Esophagus squamous epithelium (tissue), 5 donors: ENCODE data around the gene CROCC. TPM values are rescaled to one million over a fixed set of nuclear protein-coding genes. Genes with fewer than 3 reads are reported as not detected.

ENCODE experiments used
- DNase-seq: peaks from one replicate; lab custom pipeline; 2025; lab: John Stamatoyannopoulos, UW
- H3K27ac ChIP-seq, 4 donors: fragments of 200-600 bp; sonication (generic); one replicate each; pipeline ENCODE4 v1.5.1; 2016 to 2019; ENCODE audit warnings: mild to moderate bottlenecking in 1 of 4
- H3K27me3 ChIP-seq, 4 donors: fragments of 200-600 bp; sonication (generic); 1 replicate in 3 of 4; 2 replicates in 1 of 4; pipeline versions ENCODE4 v1.5.1 to v1.6.0; 2017 to 2021; ENCODE audit warnings: antibody characterized with exemption in 1 of 4
- H3K36me3 ChIP-seq, 3 donors: fragments of 200-600 bp; sonication (generic); one replicate each; pipeline ENCODE4 v1.5.1; 2016 to 2019
- H3K4me1 ChIP-seq, 3 donors: fragments of 200-600 bp; sonication (generic); one replicate each; pipeline ENCODE4 v1.5.1; 2017 to 2019
- H3K4me3 ChIP-seq, 4 donors: fragments of 200-600 bp; sonication (generic); 1 replicate in 3 of 4; 2 replicates in 1 of 4; pipeline ENCODE4 v1.5.1; 2016 to 2019; ENCODE audit warnings: mild to moderate bottlenecking in 2 of 4, moderate library complexity in 1 of 4
- H3K9me3 ChIP-seq, 3 donors: fragments of 200-600 bp; sonication (generic); one replicate each; pipeline ENCODE4 v1.5.1; 2016 to 2019
- CTCF ChIP-seq, 6 experiments: fragments of 450-650 bp in 4 of 6; fragments of 200-600 bp in 2 of 6; sonication (generic) in 2 of 6; IDR thresholded peaks; one replicate each; pipeline ENCODE4 v1.5.1; 2016 to 2019; ENCODE audit warnings: antibody characterized with exemption in 6 of 6, mild to moderate bottlenecking in 4 of 6, moderate library complexity in 4 of 6
- POLR2A ChIP-seq, 4 donors: fragments of 450-650 bp; IDR thresholded peaks; one replicate each; pipeline ENCODE4 v1.6.1; 2017; ENCODE audit warnings: antibody characterized with exemption in 4 of 4, mild to moderate bottlenecking in 4 of 4, moderate library complexity in 3 of 4
- WGBS, 2 donors: methylation state at CpG; one replicate each; pipeline ENCODE4 v1.1.5; 2018; 5-methylcytosine and 5-hydroxymethylcytosine counted together
- intact Hi-C: fragments of 100-400 bp; cut with DNase I; formaldehyde crosslinking; loops from one replicate; pipeline ENCODE4 v1.15.0; 2022
- total RNA-seq, 4 donors: library from RNA; depleted of rRNA; stranded (reverse); fragments of >200 nt; gene quantifications; one replicate each; pipeline ENCODE4 v1.1.0, GENCODE V29; 2016
- donor health status: DM: yes; HTN: yes; CAD: no.

The CROCC gene
- total RNA-seq, 4 donors from 2014 or later: 8.5 to 43.1 (median 30.2) TPM

- intact Hi-C loops: no loop called here
- 74 to 75% methylated on average over 2 of the region's 2 CpGs for WGBS, 2 donors
- Histone ChIP-seq H3K27me3 (no peaks in the 10 kb centered on the region), H3K9me3 (peaks cover 0 to 16% (median 0%) of the 10 kb centered on the region in 3 donors), H3K36me3 (no peaks in the 10 kb centered on the region), H3K27ac (peak overlapping the region; percentile 90 to 98 (median 96)), H3K4me1 (peaks cover 10 to 24% (median 13%) of the 10 kb centered on the region in 3 donors), H3K4me3 (no peak overlapping the region)
- DNase-seq: no peak
- TF ChIP-seq CTCF (IDR thresholded peaks at IDR 0.05) (no peak), POLR2A (IDR thresholded peaks at IDR 0.05) (no peak)
Observed at GRCh38 chr1:16903054-16903453, 18.7 kb upstream of the CROCC start.

GRCh38 chr1:16903458-16903796 lies 18.3 kb upstream of the CROCC start:
- Histone ChIP-seq H3K36me3 (no peaks in the 10 kb centered on the region), H3K4me3 (peak overlapping the region; percentile 35 to 65 (median 55)), H3K4me1 (peaks cover 10 to 24% (median 13%) of the 10 kb centered on the region in 3 donors), H3K27me3 (no peaks in the 10 kb centered on the region), H3K9me3 (peaks cover 0 to 16% (median 0%) of the 10 kb centered on the region in 3 donors), H3K27ac (peak overlapping the region; percentile 90 to 98 (median 96))
- no peak for DNase-seq
- TF ChIP-seq CTCF (IDR thresholded peaks at IDR 0.05) (no peak), POLR2A (IDR thresholded peaks at IDR 0.05) (no peak)
- intact Hi-C loops: no loop called here

- intact Hi-C loops: no loop called here
- Histone ChIP-seq H3K27ac (peak overlapping the region; percentile 90 to 98 (median 96)), H3K4me1 (peaks cover 10 to 24% (median 13%) of the 10 kb centered on the region in 3 donors), H3K36me3 (no peaks in the 10 kb centered on the region), H3K27me3 (no peaks in the 10 kb centered on the region), H3K4me3 (peak overlapping the region; percentile 35 to 65 (median 55)), H3K9me3 (peaks cover 0 to 16% (median 0%) of the 10 kb centered on the region in 3 donors)
- DNase-seq: peak; percentile 98
- 0% methylated on average over 26 to 27 of the region's 27 CpGs for WGBS, 2 donors
- TF ChIP-seq CTCF (IDR thresholded peaks at IDR 0.05): peak in 2 of 6 experiments; percentile 15 to 16
- TF ChIP-seq POLR2A (IDR thresholded peaks at IDR 0.05): peak in 2 of 4 donors; percentile 67 to 91
Observed at GRCh38 chr1:16904560-16905109, 17.1 kb upstream of the CROCC start.

- H3K27me3 ChIP-seq: no peaks in the 10 kb centered on the region
- peak overlapping the region; percentile 90 to 98 (median 96) for H3K27ac ChIP-seq
- no peak for DNase-seq
- peaks cover 0 to 16% (median 0%) of the 10 kb centered on the region in 3 donors for H3K9me3 ChIP-seq
- H3K4me1 ChIP-seq: peaks cover 10 to 24% (median 13%) of the 10 kb centered on the region in 3 donors
- no peaks in the 10 kb centered on the region for H3K36me3 ChIP-seq
- 4 to 5% methylated on average over 12 of the region's 12 CpGs for WGBS, 2 donors
- peak overlapping the region; percentile 35 to 65 (median 55) for H3K4me3 ChIP-seq
- intact Hi-C loops: no loop called here
- TF ChIP-seq CTCF (IDR thresholded peaks at IDR 0.05) (peak in 1 of 6 experiments; percentile 6), POLR2A (IDR thresholded peaks at IDR 0.05) (peak in 3 of 4 donors; percentile 91 to 97 (median 92))
Observed at GRCh38 chr1:16905110-16905867, 16.4 kb upstream of the CROCC start.
